GM18502 (cell line): ENCODE results near the gene KRT31.
"Not testable (repeated sequence)": the region's sequence is repeated elsewhere in the genome, so short reads cannot be mapped to it uniquely, and the experiment has no call there.

Source experiments
- ATAC-seq: cut with Tn5 transposase; IDR thresholded peaks from one replicate; pipeline ENCODE4 v1.9.1; 2021; ENCODE audit warnings: mild to moderate bottlenecking; ENCODE audit not compliant: unreplicated experiment, poor library complexity

The KRT31 gene

GRCh38 chr17:41392278-41392677, 5.1 kb downstream of the KRT31 start:
- ATAC-seq: no peak

- no peak for ATAC-seq
Measured at GRCh38 chr17:41391535-41391934, 5.9 kb downstream of the KRT31 start.

GRCh38 chr17:41390411-41390938, 6.9 kb downstream of the KRT31 start:
- no peak for ATAC-seq

- ATAC-seq: no peak
Measured at GRCh38 chr17:41387670-41388069, 9.7 kb downstream of the KRT31 start.

- no peak for ATAC-seq
Measured at GRCh38 chr17:41386227-41386626, 11.2 kb downstream of the KRT31 start.

- no peak for ATAC-seq
Measured at GRCh38 chr17:41383690-41384089, 13.7 kb downstream of the KRT31 start.

- ATAC-seq: no peak
Measured at GRCh38 chr17:41382394-41382793, 15.0 kb downstream of the KRT31 start.

- not testable (repeated sequence) for ATAC-seq
Measured at GRCh38 chr17:41381943-41382342, 15.5 kb downstream of the KRT31 start, which contains the start of gene KRT34. KRT34 (minus strand) TSS chr17:41382306; CDS start chr17:41382246, 60 bp downstream.

GRCh38 chr17:41380091-41380490, 17.3 kb downstream of the KRT31 start:
- not testable (repeated sequence) for ATAC-seq

- ATAC-seq: no peak
Measured at GRCh38 chr17:41377546-41377945, 19.9 kb downstream of the KRT31 start.

- ATAC-seq: no peak
Measured at GRCh38 chr17:41369713-41370112, 27.7 kb downstream of the KRT31 start, which contains the start of gene KRT33B. KRT33B (minus strand) TSS chr17:41369813; CDS start chr17:41369750, 63 bp downstream.

- no peak for ATAC-seq
Measured at GRCh38 chr17:41369023-41369422, 28.4 kb downstream of the KRT31 start.

GRCh38 chr17:41367426-41368075, 29.9 kb downstream of the KRT31 start:
- ATAC-seq: no peak

- ATAC-seq: no peak
Measured at GRCh38 chr17:41366070-41366469, 31.3 kb downstream of the KRT31 start.

GRCh38 chr17:41363881-41364280, 33.5 kb downstream of the KRT31 start:
- ATAC-seq: no peak

- ATAC-seq: no peak
Measured at GRCh38 chr17:41360296-41360995, 37.0 kb downstream of the KRT31 start.

- no peak for ATAC-seq
Measured at GRCh38 chr17:41354536-41354935, 42.9 kb downstream of the KRT31 start.

GRCh38 chr17:41352597-41353366, 44.6 kb downstream of the KRT31 start:
- no peak for ATAC-seq

- ATAC-seq: no peak
Measured at GRCh38 chr17:41351177-41351576, 46.2 kb downstream of the KRT31 start.

GRCh38 chr17:41350381-41350878, 47.0 kb downstream of the KRT31 start, which contains the start of gene KRT33A:
KRT33A (minus strand) TSS chr17:41350828; CDS start chr17:41350767, 61 bp downstream.
- ATAC-seq: not testable (repeated sequence)
